SK-N-SH (cell line): ENCODE results near the gene ADPRS. TPM values are rescaled to one million over a fixed set of nuclear protein-coding genes. Genes with fewer than 3 reads are reported as not detected.

ENCODE experiments used
- CTCF ChIA-PET: fragments of 300-600, 350-600 bp; formaldehyde crosslinking; extraction: SDS; loops from one replicate; lab custom pipeline; 2021; lab: Yijun Ruan, JAX
- POLR2A ChIA-PET: fragments of 350-600 bp; sonication (Branson Sonifier 250); formaldehyde crosslinking; extraction: SDS; loops from one replicate; lab custom pipeline; 2020; ENCODE audit warnings: antibody characterized with exemption, inconsistent platforms; lab: Yijun Ruan, JAX
- DNase-seq: peaks from one replicate; pipeline ENCODE4 v3.0.0; 2012
- H2AFZ ChIP-seq: fragments of 200-600 bp; sonication (generic); 2 replicates; pipeline ENCODE4 v1.8.1; 2016; ENCODE audit warnings: antibody characterized with exemption, mild to moderate bottlenecking, low read depth
- H3F3A ChIP-seq: fragments of 200-600 bp; sonication (generic); replicated peaks from 2 replicates; pipeline ENCODE3; 2016; ENCODE audit warnings: antibody characterized with exemption, mild to moderate bottlenecking; ENCODE audit not compliant: insufficient read depth
- H3K27ac ChIP-seq, 2 experiments: fragments of 200-500 bp in 1 of 2; fragments of 200-600 bp in 1 of 2; sonication (Bioruptor generic) in 1 of 2; sonication (generic), shearing (Covaris generic) in 1 of 2; 2 replicates each; pipeline versions ENCODE4 v1.5.1 to v1.6.1; 2014 to 2016; ENCODE audit warnings: low read depth in 2 of 2, inconsistent platforms in 1 of 2, low read length in 1 of 2, mild to moderate bottlenecking in 1 of 2, mixed read lengths in 1 of 2
- H3K27me3 ChIP-seq: fragments of 200-600 bp; sonication (generic), shearing (Covaris generic); 2 replicates; pipeline ENCODE4 v1.6.1; 2016; ENCODE audit warnings: mixed run types; ENCODE audit not compliant: insufficient read depth
- H3K36me3 ChIP-seq, 2 experiments: fragments of 200-500 bp in 1 of 2; fragments of 200-600 bp in 1 of 2; sonication (Bioruptor generic) in 1 of 2; sonication (generic) in 1 of 2; replicated peaks in 1 of 2; 2 replicates each; pipeline versions ENCODE3 to v1.5.1; 2014 to 2016; ENCODE audit warnings: low read length in 1 of 2, mild to moderate bottlenecking in 1 of 2; ENCODE audit not compliant: insufficient read depth in 2 of 2, control insufficient read depth in 1 of 2
- H3K4me1 ChIP-seq, 2 experiments: fragments of 200-500 bp in 1 of 2; fragments of 200-600 bp in 1 of 2; sonication (Bioruptor generic) in 1 of 2; sonication (generic), shearing (Covaris generic) in 1 of 2; 2 replicates each; pipeline versions ENCODE4 v1.5.1 to v1.6.1; 2014 to 2016; ENCODE audit warnings: low read depth in 1 of 2, low read length in 1 of 2, mixed run types in 1 of 2; ENCODE audit not compliant: insufficient read depth in 2 of 2, control insufficient read depth in 1 of 2
- H3K4me2 ChIP-seq: fragments of 200-600 bp; sonication (generic), shearing (Covaris generic); 2 replicates; pipeline ENCODE4 v1.6.1; 2017; ENCODE audit warnings: mixed run types
- H3K4me3 ChIP-seq, 2 experiments: fragments of 200-500 bp in 1 of 2; fragments of 200-600 bp in 1 of 2; sonication (Bioruptor generic) in 1 of 2; sonication (generic), shearing (Covaris generic) in 1 of 2; 2 replicates each; pipeline versions ENCODE4 v1.5.1 to v1.8.1; 2014 to 2016; ENCODE audit warnings: low read depth in 2 of 2, inconsistent platforms in 1 of 2, low read length in 1 of 2, mild to moderate bottlenecking in 1 of 2, mixed read lengths in 1 of 2, moderate library complexity in 1 of 2
- H3K79me2 ChIP-seq: fragments of 200-600 bp; sonication (generic); 2 replicates; pipeline ENCODE4 v1.8.1; 2017; ENCODE audit warnings: mild to moderate bottlenecking; ENCODE audit not compliant: insufficient read depth
- H3K9ac ChIP-seq: fragments of 200-600 bp; sonication (generic); 2 replicates; pipeline ENCODE4 v1.6.1; 2017; ENCODE audit warnings: mixed run types
- H3K9me2 ChIP-seq: fragments of 200-600 bp; sonication (generic); 2 replicates; pipeline ENCODE4 v1.6.1; 2017; ENCODE audit warnings: mixed run types
- H3K9me3 ChIP-seq: fragments of 200-600 bp; sonication (generic); 2 replicates; pipeline ENCODE4 v1.6.1; 2017; ENCODE audit warnings: mixed run types, mild to moderate bottlenecking, moderate library complexity
- H4K20me1 ChIP-seq: fragments of 200-600 bp; sonication (generic); 2 replicates; pipeline ENCODE4 v1.6.1; 2017; ENCODE audit warnings: mild to moderate bottlenecking, mixed run types; ENCODE audit not compliant: insufficient read depth
- ELF1 ChIP-seq: IDR thresholded peaks from 2 replicates; pipeline ENCODE4 v1.4.0; 2012
- GATA2 ChIP-seq: sonication (generic); formaldehyde crosslinking; IDR thresholded peaks from 2 replicates; pipeline ENCODE4 v1.5.0; 2020; ENCODE audit warnings: mild to moderate bottlenecking, missing genetic modification reagents
- MXI1 ChIP-seq: IDR thresholded peaks from 2 replicates; pipeline ENCODE4 v1.6.1; 2012; ENCODE audit warnings: mild to moderate bottlenecking, low read depth, low read length, improper control_type of control experiment
- PBX3 ChIP-seq: IDR thresholded peaks from 2 replicates; pipeline ENCODE4; 2012
- POLR2AphosphoS5 ChIP-seq: IDR thresholded peaks from 2 replicates; pipeline ENCODE4 v1.6.1; 2012; ENCODE audit warnings: low read depth, low read length
- RXRA ChIP-seq: IDR thresholded peaks from 2 replicates; pipeline ENCODE4 v1.4.0; 2012; ENCODE audit warnings: low read depth, mild to moderate bottlenecking, borderline replicate concordance
- SIN3A ChIP-seq: IDR thresholded peaks from 2 replicates; pipeline ENCODE4 v1.6.1; 2012; ENCODE audit warnings: low read depth, mild to moderate bottlenecking, low read length, moderate library complexity, borderline replicate concordance
- TEAD4 ChIP-seq: IDR thresholded peaks from 2 replicates; pipeline ENCODE4 v1.4.0; 2012; ENCODE audit warnings: mild to moderate bottlenecking, borderline replicate concordance; ENCODE audit not compliant: insufficient read depth
- WGBS: methylation state at CpG from one replicate; pipeline ENCODE4 v1.1.6; 2017; ENCODE audit warnings: low lambda C conversion rate; 5-methylcytosine and 5-hydroxymethylcytosine counted together
- polyA plus RNA-seq, 3 experiments: library from polyadenylated mRNA; depleted of rRNA; stranded (reverse); fragments of >200 nt; gene quantifications; 2 replicates each; pipeline ENCODE4 v1.2.3, GENCODE V29; 2012
- TF ChIP-seq, protein P1 (sequence below): IDR thresholded peaks from 2 replicates; pipeline ENCODE4 v1.6.1; 2012; ENCODE audit warnings: mild to moderate bottlenecking, low read depth, low read length, moderate library complexity

Gene ADPRS
- polyA plus RNA-seq, 1 of the 3 experiments (the other 2 are of a cell fraction): 54.2 TPM

DNA sequence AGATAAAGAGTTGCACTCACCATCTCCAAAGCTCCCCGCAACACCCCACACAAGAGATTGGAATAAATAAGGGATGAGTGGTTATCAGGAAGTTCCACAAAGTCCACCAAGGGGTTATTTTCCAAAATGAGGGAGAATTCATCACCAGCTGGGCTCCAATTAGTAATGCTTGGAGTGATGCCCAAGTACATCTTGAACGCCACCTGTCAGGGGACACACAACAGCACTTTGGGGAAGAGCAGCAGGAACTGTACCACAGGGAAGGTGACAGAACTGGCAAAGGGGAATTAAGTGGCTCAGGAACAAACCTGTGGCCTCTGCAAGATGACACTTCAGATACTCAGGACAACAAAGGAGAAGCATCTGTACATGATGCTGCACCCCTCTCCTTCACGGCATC is 49.1 kb downstream of the ADPRS start:
- ChIA-PET CTCF (interaction anchor here (1.7 to 17.9 kb wide), 2 partner anchors 12 to 33 kb away, joined by 8 to 700 read pairs; partner anchors contain the start of genes ADPRS and TRAPPC3), POLR2A (no interaction called here)
- DNase-seq: no peak
- Histone ChIP-seq H3K79me2 (peaks cover 55% of the 10 kb centered on the region), H2AFZ (no peak overlapping the region), H3F3A (peaks cover 47% of the 10 kb centered on the region), H3K9me2 (no peaks in the 10 kb centered on the region), H3K36me3 (peaks cover 23 to 29% of the 10 kb centered on the region in 2 experiments), H3K4me1 (peaks cover 14 to 51% of the 10 kb centered on the region in 2 experiments; a peak in 3 of 4 replicates), H3K9ac (no peak overlapping the region), H3K27me3 (no peaks in the 10 kb centered on the region), H3K4me2 (peak overlapping the region; percentile 31; the same call in 1 of the 2 replicates), H4K20me1 (no peaks in the 10 kb centered on the region), H3K4me3 (no peak overlapping the region), H3K9me3 (no peaks in the 10 kb centered on the region), H3K27ac (peak overlapping the region in 1 of 2 experiments; percentile 89; a peak in 2 of 4 replicates)
- TF ChIP-seq TEAD4 (no peak), MXI1 (no peak), GATA2 (CRISPR knock-in tag) (no peak), ELF1 (no peak), RXRA (no peak), PBX3 (no peak)
- TF ChIP-seq, protein P1, sequence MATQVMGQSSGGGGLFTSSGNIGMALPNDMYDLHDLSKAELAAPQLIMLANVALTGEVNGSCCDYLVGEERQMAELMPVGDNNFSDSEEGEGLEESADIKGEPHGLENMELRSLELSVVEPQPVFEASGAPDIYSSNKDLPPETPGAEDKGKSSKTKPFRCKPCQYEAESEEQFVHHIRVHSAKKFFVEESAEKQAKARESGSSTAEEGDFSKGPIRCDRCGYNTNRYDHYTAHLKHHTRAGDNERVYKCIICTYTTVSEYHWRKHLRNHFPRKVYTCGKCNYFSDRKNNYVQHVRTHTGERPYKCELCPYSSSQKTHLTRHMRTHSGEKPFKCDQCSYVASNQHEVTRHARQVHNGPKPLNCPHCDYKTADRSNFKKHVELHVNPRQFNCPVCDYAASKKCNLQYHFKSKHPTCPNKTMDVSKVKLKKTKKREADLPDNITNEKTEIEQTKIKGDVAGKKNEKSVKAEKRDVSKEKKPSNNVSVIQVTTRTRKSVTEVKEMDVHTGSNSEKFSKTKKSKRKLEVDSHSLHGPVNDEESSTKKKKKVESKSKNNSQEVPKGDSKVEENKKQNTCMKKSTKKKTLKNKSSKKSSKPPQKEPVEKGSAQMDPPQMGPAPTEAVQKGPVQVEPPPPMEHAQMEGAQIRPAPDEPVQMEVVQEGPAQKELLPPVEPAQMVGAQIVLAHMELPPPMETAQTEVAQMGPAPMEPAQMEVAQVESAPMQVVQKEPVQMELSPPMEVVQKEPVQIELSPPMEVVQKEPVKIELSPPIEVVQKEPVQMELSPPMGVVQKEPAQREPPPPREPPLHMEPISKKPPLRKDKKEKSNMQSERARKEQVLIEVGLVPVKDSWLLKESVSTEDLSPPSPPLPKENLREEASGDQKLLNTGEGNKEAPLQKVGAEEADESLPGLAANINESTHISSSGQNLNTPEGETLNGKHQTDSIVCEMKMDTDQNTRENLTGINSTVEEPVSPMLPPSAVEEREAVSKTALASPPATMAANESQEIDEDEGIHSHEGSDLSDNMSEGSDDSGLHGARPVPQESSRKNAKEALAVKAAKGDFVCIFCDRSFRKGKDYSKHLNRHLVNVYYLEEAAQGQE: no peak
- 93% methylated on average over 2 of the region's 3 CpGs for WGBS

GRCh38 chr1:36139521-36139920 is 50.8 kb downstream of the ADPRS start:
- no peaks in the 10 kb centered on the region; the same call in 1 of the 2 replicates for H4K20me1 ChIP-seq
- H3K9me2 ChIP-seq: no peaks in the 10 kb centered on the region
- no peak overlapping the region for H3K9ac ChIP-seq
- peaks cover 52% of the 10 kb centered on the region for H3F3A ChIP-seq
- no peak overlapping the region for H2AFZ ChIP-seq
- no peak for TF ChIP-seq POLR2AphosphoS5
- TF ChIP-seq SIN3A: no peak
- TF ChIP-seq, all 33 proteins: peak for 0
- H3K4me1 ChIP-seq: peaks cover under 1 to 35% of the 10 kb centered on the region in 2 experiments; a peak in 3 of 4 replicates
- no peak overlapping the region for H3K27ac ChIP-seq
- no peak overlapping the region for H3K4me3 ChIP-seq
- no peak for DNase-seq
- H3K4me2 ChIP-seq: no peak overlapping the region
- no peaks in the 10 kb centered on the region for H3K9me3 ChIP-seq
- peaks cover 72% of the 10 kb centered on the region for H3K79me2 ChIP-seq
- H3K27me3 ChIP-seq: no peaks in the 10 kb centered on the region
- peaks cover 23 to 29% of the 10 kb centered on the region in 2 experiments for H3K36me3 ChIP-seq
- ChIA-PET POLR2A (no interaction called here), CTCF (interaction anchor here (1.2 to 17.9 kb wide), 2 partner anchors 10 to 35 kb away, joined by 7 to 700 read pairs; partner anchors contain the start of genes ADPRS and TRAPPC3)
- 88% methylated on average over 5 of the region's 5 CpGs for WGBS
